PC-9 (cell line): ENCODE data around the gene MCEMP1.

Source experiments
- CTCF ChIP-seq: fragments of 200-600 bp; sonication (generic); conservative IDR thresholded peaks from 2 replicates; pipeline ENCODE4 v1.6.1; 2017; ENCODE audit warnings: mixed run types, antibody characterized with exemption, mild to moderate bottlenecking, moderate library complexity
- EZH2 ChIP-seq: fragments of 200-600 bp; sonication (generic); IDR thresholded peaks from 2 replicates; pipeline ENCODE4 v1.8.0; 2017; ENCODE audit warnings: antibody characterized with exemption, low read depth

DNA sequence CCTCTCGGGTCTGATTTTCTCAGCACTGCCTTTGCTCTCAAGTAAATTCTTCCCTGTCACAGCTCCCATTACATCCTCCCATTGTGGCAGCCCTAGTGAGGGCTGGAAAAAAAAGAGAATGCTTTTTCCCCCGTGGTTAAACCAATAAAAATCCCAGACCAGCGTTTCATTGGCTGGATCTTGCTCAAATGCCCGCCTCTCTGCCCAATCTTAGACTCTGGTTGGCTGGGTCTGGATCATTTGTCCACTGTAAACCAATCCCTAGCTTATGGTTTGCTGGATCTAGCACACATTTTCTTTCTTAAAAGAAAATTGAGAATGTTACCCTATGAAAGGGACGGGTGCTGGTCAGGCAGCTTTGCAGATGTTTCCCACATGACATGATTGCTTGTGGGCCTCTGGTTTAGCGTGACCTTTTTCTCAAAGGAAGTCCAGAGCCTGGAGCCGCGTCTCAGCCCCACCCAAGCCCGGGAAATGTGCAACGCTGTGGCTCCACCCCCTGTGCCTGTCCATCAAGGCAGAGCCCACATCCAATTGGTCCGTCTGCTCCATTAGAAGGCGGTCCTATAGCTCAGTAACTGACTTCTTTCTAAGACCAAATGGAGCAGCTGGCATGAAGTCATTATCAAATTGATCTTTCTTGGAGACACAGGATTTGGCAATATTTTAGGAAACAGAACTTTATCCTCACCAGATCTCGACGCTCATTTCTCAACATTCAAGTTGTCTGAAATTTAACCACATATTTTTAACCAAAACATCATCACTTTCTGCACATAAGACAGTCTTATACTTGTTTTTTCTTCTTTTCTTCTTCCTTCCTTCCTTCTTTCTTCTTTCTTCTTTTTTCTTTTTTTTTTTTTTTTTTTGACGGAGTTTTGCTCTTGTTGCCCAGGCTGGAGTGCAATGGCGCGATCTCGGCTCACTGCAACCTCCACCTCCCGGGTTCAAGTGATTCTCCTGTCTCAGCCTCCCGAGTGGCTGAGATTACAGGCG is 2.6 kb upstream of the MCEMP1 start:
- TF ChIP-seq EZH2 (no peak), CTCF (no peak)
